Measurements from ENCODE around the gene MYEOV. TPM values are rescaled to one million over a fixed set of nuclear protein-coding genes. Genes with fewer than 3 reads are reported as not detected.

The MYEOV gene
- total RNA-seq, 1 experiment from 2014 or later: 0.22 TPM

- no peak overlapping the region for H3K56ac ChIP-seq (ENCODE audit: insufficient read length, low read depth, low read length)
- Mint-ChIP-seq H3K9me3 (peaks cover 2 to 3% of the 10 kb centered on the region in 2 experiments; a peak in 3 of 5 replicates), H3K27me3 (ENCODE audit: low read depth) (peaks cover 5% of the 10 kb centered on the region), H3K4me3 (no peak overlapping the region), H3K4me1 (0 out of 4 replicates have a peak, but pooled peaks cover 0 to 2% of the 10 kb centered on the region in 2 experiments), H3K36me3 (ENCODE audit: insufficient read depth in 1 of 3, low read depth in 3 of 3) (peaks cover 0 to 4% (median 0%) of the 10 kb centered on the region in 3 experiments; a peak in 2 of 7 replicates), H3K27ac (no peak overlapping the region)
- H3T11ph ChIP-seq (ENCODE audit: low read length): no peak overlapping the region
- H3K14ac ChIP-seq (ENCODE audit: insufficient read depth, low read length): no peak overlapping the region; the same call in 1 of the 2 replicates
- no peaks in the 10 kb centered on the region for H4K20me1 ChIP-seq (ENCODE audit: control insufficient read depth, insufficient read depth, insufficient read length)
- no peaks in the 10 kb centered on the region for H3K9me3 ChIP-seq (ENCODE audit: control insufficient read depth, low read depth, low read length)
- H3K18ac ChIP-seq (ENCODE audit: insufficient read length, low read depth, low read length): no peak overlapping the region
- H2BK15ac ChIP-seq (ENCODE audit: low read depth, low read length): no peak overlapping the region
- H3K79me2 ChIP-seq (ENCODE audit: insufficient read depth, low read length): no peaks in the 10 kb centered on the region
- H4K8ac ChIP-seq (replicated peaks; ENCODE audit: insufficient read length, low read depth, low read length): no peak overlapping the region
- no peaks in the 10 kb centered on the region for H3K27me3 ChIP-seq (ENCODE audit: insufficient read depth, low read length)
- H3K9ac ChIP-seq (ENCODE audit: extremely low read depth, insufficient read length, low read length): no peak overlapping the region
- no peak for DNase-seq
- no CpG with 5 or more reads among the region's 21 CpGs for WGBS (ENCODE audit: extremely low coverage, insufficient read length, low lambda C conversion rate)
- H4K91ac ChIP-seq (ENCODE audit: insufficient read length, low read depth, low read length): no peak overlapping the region
- H3K23me2 ChIP-seq (ENCODE audit: insufficient read length, low read depth, low read length, poor library complexity, severe bottlenecking): no peaks in the 10 kb centered on the region
- H4K5ac ChIP-seq (ENCODE audit: insufficient read length, low read depth, low read length): no peak overlapping the region
- no peak overlapping the region for H2BK20ac ChIP-seq (ENCODE audit: low read depth, low read length, poor library complexity, severe bottlenecking)
- no peak for TF ChIP-seq CTCF (conservative IDR thresholded peaks at IDR 0.05)
- no peaks in the 10 kb centered on the region for H3K4me1 ChIP-seq (ENCODE audit: insufficient read depth, low read length)
- no peak overlapping the region for H3K4ac ChIP-seq (ENCODE audit: low read depth, low read length)
- H2AFZ ChIP-seq (ENCODE audit: low read length): no peak overlapping the region
- H2AK5ac ChIP-seq (ENCODE audit: insufficient read length, low read length): no peak overlapping the region
- H2BK120ac ChIP-seq (ENCODE audit: low read depth, low read length, poor library complexity, severe bottlenecking): no peak overlapping the region
- no peak overlapping the region for H2BK12ac ChIP-seq (ENCODE audit: insufficient read length, low read depth, low read length)
- no peak overlapping the region for H3K4me2 ChIP-seq (ENCODE audit: insufficient read depth, insufficient read length, low read length)
- no peaks in the 10 kb centered on the region for H3K79me1 ChIP-seq (ENCODE audit: insufficient read depth, low read depth, low read length, poor library complexity, severe bottlenecking)
- no peak overlapping the region for H3K23ac ChIP-seq (ENCODE audit: insufficient read length, low read depth, low read length)
- H3K27ac ChIP-seq (ENCODE audit: insufficient read length, low read depth, low read length): no peak overlapping the region
- no peak overlapping the region for H2BK5ac ChIP-seq (ENCODE audit: insufficient read length, low read length)
These were observed 23.8 kb upstream of the MYEOV start for GRCh38 chr11:69269926-69270697.

All from H9 (cell line).